Activated CD4-positive, alpha-beta T cell treated with anti-CD3 and anti-CD28 coated beads for 1 hour (primary cell): ENCODE measurements around the gene RNF40.
"Not testable (repeated sequence)": the region's sequence is repeated elsewhere in the genome, so short reads cannot be mapped to it uniquely, and the experiment has no call there.

Source experiments
- DNase-seq: peaks from one replicate; pipeline ENCODE4 v3.0.0-alpha.2; 2020

The RNF40 gene

GRCh38 chr16:30783280-30784109 lies 21.4 kb downstream of the RNF40 start:
- no peak for DNase-seq

GRCh38 chr16:30784215-30784614 lies 22.1 kb downstream of the RNF40 start:
- no peak for DNase-seq

- DNase-seq: no peak
These were observed 23.3 kb downstream of the RNF40 start for GRCh38 chr16:30785126-30786106.

GRCh38 chr16:30786115-30786935 lies 24.2 kb downstream of the RNF40 start:
- DNase-seq: no peak

GRCh38 chr16:30786936-30787612 lies 25.0 kb downstream of the RNF40 start, which contains the start of gene ZNF629:
Gene ZNF629, minus strand, starts transcription at chr16:30787205. Its CDS starts 2,723 bp downstream, at chr16:30784482.
- DNase-seq: no peak

- no peak for DNase-seq
These were observed 25.7 kb downstream of the RNF40 start for GRCh38 chr16:30787613-30788378.

GRCh38 chr16:30793508-30794069 lies 31.5 kb downstream of the RNF40 start:
- no peak for DNase-seq

GRCh38 chr16:30794634-30795033 lies 32.5 kb downstream of the RNF40 start:
- DNase-seq: no peak

GRCh38 chr16:30797670-30798309 lies 35.7 kb downstream of the RNF40 start:
- DNase-seq: no peak

- DNase-seq: no peak
These were observed 40.8 kb downstream of the RNF40 start for GRCh38 chr16:30802936-30803335.

GRCh38 chr16:30805056-30805369 lies 42.9 kb downstream of the RNF40 start:
- DNase-seq: no peak

- peak; percentile 32 for DNase-seq
These were observed 43.4 kb downstream of the RNF40 start for GRCh38 chr16:30805370-30806169.

GRCh38 chr16:30808146-30808545 lies 46.0 kb downstream of the RNF40 start:
- no peak for DNase-seq

GRCh38 chr16:30808890-30809426 lies 46.8 kb downstream of the RNF40 start:
- DNase-seq: not testable (repeated sequence)

GRCh38 chr16:30809675-30810074 lies 47.6 kb downstream of the RNF40 start:
- not testable (repeated sequence) for DNase-seq

- DNase-seq: no peak
These were observed 51.7 kb downstream of the RNF40 start for GRCh38 chr16:30813821-30814189.

- no peak for DNase-seq
These were observed 54.6 kb downstream of the RNF40 start for GRCh38 chr16:30816769-30817168.

- no peak for DNase-seq
These were observed 58.9 kb downstream of the RNF40 start for GRCh38 chr16:30820952-30821421.

GRCh38 chr16:30821441-30821840 lies 59.3 kb downstream of the RNF40 start:
- DNase-seq: not testable (repeated sequence)
